LoVo (cell line): Measurements from ENCODE around the gene BRAT1.

Experiments used
- DNase-seq: peaks from one replicate; pipeline ENCODE4 v3.0.0-alpha.2; 2016; ENCODE audit warnings: low spot score

Gene BRAT1

DNA sequence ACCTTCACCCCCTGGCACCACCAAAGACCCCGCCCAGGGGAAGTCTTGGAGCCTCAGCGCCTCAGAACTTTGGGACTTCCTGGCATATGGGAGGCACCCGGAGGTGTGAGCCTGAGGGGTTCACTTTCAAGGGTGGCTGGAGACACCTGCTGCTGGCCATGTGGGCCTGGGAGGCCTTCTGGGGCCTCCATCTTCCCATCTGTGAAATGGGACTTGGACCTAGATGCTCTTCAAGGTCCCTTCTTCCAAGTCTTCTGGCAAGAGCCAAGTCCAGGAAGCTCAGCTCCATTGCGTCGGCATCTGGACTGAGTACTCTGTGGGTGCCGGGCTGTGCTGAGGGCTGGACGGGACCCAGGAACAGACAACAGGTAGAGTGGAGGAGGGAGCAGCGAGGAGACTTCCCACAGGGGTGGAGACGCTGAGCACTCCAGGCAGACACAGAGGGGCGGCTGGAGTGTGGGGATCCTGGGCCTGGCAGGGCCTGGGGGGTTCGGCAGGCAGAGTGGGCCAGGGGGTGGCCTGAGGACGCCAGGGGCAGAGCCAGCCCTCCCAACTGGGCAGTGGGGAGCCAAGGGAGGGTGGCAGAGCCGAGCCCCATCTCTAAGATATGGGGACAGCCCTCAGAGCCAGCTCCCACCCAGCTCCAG lies 45.1 kb downstream of the BRAT1 start:
- no peak for DNase-seq

DNA sequence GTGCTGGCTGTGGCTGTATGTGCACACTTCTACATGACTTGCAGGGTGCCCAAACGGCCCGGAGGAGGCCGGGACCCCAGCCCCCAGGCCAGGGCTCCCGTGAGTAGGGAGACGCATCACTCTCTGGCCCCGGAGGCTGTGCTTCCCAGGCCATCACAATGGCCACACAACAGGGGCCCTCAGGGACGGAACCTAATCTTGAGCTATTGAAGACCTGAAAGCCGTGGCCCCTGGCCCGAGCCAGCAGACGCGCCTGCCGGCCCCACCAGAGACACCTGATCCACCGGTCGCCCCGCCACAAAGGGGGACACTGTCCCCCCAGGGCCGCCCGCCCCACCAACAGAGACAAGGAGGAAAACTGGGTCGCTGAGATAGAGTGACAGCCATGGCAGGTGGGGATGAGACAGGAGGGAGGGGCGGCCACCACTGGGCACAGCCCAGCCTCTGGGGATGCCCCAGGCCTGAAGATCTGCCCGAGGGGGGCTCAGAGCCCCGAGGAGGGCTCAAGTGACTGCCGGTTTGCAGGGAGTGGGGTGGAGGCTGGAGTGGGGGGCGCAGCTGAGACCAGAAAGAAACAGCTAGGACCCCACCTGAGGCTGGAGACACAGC lies 45.9 kb downstream of the BRAT1 start:
- no peak for DNase-seq

DNA sequence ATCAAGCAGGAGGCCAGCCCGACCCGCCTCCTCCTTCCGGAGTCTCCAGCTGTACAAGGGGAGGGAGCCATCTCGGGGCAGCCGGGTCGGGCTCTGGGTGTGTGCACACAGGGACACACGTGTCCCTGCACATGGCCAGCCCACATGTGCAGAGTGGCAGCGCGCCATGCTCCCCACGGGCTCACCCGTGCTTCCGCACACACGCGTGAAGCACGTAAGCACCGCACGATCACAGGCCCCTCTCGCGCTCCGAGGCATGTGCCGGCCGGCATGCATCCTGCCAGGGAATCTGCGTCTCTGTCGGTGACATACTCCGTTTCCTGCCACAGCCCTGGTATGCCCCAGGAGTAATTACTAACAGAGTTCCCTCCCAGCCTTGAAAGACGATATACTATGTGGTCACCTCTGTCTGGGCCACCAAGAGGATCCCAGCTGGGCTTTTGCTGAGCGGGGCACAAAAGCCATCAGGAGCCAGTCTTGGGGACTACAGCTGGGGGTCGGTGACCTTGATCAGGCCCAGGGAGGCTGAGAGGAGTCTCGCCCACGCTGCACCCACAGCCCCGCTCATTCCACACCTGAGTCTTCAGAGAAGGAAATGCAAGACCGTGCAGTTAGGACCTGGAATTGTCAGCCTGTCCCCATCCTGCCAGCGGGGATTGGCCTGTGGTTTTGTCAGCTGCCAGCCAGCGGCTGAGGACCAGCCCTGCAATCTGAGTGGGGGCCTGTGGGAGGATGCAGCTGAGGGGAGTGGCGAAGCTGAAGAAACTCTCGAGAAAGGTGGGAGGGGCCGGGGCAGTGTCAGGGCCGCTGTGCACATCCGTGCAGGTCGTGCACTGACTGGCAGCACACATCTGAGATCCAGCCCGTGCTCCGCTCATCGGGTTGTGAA lies 46.8 kb downstream of the BRAT1 start:
- DNase-seq, result no peak

DNA sequence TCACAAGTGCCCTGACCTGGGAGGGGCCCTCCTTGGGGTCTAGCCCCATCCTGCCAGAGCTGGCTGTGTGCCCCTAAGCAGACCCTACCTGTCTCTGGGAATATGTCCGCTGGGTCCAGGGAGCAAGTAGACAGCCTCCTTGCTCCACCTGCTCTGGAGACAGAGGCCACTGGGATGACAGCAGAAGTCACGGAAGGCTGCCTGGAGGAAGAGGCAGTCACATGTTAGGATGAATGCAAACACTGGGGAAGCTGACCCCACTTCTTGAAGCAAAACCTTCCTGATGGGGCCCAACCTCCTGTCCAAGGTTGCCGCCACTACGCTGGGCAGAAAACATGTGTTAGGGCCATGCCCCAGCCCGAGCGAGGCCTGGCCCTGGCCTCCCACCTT lies 47.4 kb downstream of the BRAT1 start:
- DNase-seq, result no peak

DNA sequence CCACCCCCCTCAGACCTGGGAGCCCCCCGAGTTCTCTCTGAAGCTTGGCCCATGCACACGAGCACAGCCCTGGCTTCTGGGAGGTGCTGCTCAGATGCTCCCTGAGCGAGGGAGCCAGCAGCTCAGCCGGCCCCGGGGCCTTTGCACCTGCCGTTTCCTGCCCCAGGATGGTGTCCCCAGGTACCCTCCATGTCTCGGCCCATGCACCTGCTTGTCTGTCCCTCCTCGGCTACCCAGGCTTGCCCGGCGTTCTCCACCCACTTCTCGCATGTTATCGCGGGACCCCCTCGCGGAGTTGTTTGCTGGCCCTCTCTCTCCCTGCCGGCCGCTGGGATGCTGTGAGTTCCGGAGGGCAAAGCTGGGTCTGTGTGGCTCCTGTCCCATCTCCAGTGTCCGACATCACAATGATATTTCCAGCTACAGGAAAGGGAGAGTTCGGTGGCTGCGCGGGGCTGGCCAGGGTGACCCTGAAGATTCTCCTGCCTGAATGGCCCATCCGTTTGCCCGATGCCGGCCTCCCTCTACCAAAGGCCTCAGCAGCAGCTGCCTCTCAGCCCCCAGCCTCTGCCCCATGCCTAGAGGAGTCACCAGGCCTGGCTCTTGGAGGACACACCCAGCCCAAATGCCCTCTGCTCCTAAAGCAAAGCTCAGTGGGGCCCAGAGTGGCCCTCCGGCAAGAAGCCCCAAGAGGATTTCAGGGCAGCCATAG lies 48.0 kb downstream of the BRAT1 start:
- no peak for DNase-seq

DNA sequence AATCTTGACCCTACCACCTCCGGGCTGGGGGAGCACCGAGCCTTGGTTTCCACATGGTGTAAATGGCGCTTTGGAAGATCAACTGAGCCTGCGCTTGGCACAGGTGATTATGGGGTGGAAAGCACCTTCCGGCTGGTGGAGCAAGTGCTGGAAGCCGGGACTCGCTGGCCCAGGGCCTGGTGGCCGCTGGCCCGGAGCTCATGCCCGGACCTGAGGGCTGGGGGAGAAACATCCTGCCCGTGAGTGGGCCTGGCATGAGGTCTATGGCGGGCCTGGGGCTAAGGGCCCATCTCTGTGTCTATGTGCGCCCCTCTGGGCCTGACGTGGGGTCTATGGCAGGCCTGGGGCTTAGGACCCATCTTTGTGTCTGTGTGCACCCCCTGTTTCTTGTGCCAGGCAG lies 49.9 kb downstream of the BRAT1 start:
- no peak for DNase-seq

DNA sequence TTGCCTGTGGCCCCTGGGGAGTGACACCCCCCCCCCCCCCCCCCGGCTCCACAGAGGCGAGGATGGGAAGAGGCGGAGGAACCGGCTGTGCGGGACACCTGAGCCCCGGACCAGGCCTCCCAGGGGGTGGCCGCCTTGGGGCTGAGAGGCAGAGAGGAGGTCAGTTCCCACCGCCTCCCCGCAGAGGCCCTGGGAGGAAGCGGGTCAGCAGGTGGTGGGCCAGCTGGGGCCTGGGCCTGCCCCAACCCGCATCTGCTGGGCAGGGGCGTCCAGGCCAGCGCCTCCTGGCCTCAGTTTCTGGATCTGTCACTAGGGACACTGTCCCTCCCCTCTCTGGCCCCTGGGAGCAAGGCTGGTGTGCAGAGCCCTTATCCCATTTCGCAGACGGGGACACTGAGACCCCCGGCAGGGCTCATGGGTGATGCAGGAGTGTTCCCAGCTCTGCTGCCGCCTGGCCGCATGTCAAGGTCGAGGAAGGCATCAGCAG lies 50.4 kb downstream of the BRAT1 start:
- no peak for DNase-seq

DNA sequence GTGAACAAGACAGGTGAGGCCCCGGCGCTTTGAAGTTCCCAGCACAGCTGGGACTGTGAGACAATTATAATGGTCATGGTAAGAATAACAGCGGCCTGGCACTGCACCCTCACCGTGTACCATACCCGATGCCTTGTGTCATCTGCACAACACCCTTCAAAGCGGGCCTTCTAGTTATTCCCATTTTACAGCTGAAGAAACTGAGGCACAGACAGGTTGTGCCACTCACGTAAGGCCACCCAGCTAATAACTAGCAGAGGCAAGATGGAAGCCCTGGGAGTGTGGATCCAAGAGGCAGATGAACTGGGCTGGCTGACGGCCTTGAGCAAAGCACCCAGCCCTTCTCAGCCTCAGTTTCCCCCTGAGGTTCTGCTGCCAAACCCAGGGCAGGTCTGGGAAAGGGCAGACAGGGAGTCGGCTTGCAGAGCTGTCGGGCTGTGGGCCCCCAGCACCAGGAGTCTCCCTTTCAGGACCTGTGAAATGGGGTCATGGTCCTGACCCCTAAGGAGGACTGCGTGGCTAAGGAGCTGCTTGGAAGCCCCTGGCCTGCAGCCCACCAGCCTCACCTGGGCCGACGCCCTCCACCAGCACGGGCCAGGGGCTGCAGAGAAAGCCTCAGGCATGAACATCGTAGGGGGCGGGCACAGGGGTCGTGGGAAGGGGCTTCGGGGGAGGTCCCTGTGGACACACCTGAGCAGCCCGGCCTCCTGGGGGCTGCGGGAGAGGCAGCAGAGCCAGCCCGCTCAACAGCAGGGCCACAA lies 51.0 kb downstream of the BRAT1 start:
- DNase-seq, result no peak

DNA sequence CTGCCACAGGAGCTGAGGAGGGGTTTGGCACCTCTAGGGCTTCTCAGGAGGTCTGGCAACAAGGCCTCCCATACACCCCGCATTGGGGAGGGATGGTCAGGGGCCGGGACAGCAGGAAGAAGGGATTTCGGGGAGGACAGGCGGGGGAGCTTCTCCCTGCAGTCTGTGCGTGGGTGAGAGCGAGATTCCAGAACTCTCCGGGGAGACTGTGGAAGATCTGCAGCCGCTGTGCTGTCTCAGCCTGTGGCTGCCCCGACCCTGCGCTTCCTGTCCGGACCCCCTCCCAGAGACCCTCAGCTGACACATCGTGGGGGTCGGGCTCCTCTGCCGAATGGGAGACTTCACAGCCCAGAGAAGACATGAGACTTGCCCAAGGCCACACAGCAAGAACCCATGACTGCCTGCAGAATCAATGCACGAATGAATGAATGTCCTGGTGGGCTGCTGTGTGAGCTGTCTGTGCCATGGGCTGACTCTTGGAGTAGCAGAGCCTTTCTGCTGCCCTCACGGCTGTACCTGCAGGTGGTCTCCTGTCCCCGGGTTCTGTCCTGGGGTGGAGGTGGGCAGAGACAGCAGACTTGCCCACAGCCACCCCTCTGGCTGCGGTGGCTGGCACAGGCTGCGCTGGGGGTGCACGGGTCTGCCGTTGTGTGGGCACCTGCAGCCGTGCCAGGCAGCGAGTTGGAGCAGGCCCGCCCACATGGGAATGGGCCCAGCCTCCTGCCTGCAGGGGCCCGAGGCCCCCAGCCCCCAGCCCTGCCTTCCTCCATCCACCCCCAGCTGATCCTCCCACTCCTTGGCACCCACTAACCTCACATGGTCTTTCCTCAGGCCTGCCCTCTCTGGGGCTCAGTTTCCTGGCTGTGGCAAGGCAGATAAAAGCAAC lies 52.0 kb downstream of the BRAT1 start:
- no peak for DNase-seq

DNA sequence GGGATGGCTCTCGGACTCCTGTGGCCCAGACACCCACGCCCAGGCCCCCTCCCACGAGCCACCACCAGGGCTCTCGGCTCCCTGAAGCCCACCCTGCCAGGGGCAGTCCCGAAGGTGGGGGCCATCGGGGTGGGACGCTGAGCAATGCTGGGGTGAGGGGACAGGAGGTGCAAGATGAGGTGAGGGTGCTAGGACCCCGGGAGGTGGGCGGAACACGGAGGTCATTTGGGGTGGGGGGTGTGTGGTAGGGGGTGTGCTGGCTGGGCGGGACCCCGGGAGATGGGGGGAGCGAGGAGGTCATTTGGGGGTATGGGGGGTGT lies 52.7 kb downstream of the BRAT1 start:
- DNase-seq, result no peak

DNA sequence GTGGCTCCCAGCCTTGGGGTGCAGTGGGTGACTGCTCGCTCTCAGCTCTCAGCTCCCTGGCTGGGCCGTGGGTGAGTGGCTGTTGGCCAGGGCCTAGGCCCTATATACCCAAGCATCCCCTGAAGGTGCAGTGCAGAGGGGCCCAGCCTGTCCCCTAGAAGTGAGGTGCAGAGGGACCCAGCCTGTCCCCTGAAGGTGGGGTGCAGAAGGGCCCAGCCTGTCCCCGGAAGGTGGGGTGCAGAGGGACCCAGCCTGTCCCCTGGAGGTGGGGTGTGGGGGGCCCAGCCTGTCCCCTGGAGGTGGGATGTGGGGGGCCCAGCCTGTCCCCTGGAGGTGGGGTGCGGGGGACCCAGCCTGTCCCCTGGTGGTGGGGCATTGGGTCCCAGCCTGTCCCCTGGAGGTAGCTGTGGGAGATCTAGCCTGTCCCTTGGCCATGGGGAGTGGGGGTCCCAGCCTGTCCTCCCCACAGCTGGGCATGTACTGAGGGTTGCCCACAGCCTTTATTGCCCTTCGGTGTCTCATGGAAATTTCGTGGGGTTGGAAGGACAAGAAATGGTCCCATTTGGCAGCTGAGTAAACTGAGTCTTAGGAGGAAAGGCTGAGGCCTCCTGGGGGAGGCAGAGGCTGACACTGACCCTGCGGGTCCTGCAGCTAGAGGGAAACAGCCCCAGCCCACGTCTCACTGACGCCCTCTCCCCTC lies 53.2 kb downstream of the BRAT1 start:
- no peak for DNase-seq

DNA sequence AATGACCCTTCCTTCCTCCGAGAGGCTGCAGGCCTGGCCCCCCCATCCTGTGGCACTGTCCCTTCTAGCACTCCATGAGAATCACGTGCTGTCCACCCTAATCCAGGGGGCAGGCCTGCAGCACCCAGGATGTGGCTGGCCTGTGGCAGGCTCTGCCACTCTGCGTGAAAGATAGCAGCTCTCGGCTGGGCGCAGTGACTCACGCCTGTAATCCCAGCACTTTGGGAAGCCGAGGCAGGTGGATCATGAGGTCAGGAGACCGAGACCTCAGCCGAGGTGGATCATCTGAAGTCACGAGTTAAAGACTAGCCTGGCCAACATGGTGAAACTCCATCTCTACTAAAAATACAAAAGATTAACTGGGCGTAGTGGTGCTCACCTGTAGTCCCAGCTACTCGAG lies 54.6 kb downstream of the BRAT1 start:
- no peak for DNase-seq

DNA sequence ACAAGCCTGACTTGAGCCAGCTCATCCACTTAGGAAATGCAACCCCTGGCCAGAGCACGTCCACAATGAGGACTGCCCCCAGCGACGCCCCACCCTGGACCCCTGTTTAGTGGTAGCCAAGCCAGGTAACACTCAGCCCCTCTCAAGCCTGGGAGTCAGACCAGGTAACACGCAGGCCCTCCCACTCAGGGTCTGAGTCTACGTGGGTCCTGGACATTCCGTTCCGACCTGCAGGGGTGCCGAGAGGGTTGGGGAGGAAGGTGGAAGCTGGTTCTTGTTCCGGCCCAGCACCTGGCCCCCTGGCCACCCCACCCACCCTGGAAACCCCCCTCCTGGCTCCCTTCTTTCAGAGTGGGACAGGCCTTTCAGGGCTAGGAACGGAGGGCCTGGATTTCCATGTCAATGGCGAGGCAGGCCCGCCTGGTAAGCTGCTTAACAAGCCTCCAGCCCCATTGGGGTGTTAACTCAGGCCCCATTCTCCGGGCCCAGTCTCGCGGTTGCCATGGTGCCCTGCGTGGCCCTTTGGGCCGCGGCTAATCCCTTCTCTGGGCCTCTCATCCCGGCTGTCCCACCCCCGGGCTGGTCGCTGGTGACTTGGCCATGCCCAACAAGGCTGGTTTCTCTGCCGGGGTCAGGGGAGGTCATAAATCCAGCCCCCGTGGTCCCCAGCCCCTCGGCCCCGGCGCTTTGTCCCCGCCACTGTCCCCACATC lies 55.4 kb downstream of the BRAT1 start:
- no peak for DNase-seq

DNA sequence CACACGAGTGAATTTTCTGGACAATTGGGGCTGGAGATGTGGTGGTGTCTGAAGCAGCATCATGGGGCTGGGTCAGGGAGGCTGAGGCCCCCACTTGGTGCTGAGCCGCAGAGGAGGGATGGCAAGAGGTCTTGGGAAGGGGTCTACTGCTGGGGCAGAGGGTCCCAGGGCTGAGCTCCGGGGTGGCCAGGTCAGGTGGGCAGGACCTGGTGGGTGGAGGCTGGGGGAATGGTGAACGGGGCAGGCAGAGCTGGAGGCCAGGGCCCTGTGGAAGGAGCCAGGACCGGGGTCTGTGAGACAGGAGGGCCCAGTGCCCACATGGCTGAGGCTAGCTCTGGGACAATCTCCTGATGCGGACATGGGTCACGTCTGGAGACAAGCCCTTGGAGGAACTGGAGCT lies 56.1 kb downstream of the BRAT1 start:
- no peak for DNase-seq

DNA sequence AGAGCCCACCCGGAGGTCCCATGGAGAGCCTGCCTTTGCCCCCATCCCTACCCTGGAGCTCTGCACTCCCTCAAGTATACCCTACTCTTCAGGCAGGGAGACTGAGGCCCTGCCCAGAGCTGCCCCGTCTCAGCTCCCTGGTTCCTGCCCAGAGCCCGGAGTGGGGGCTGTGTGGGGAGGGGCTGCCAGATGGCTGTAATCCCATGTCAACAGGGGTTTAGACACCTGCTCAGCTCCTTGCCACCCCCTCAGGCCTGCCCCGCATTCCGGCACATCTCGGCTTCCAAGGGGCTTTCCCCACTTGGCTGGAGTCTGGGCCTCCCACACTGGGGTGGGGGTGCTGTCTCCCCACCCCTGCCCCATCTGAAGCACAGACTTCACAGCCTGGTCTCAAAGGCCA lies 56.6 kb downstream of the BRAT1 start:
- DNase-seq, result no peak

DNA sequence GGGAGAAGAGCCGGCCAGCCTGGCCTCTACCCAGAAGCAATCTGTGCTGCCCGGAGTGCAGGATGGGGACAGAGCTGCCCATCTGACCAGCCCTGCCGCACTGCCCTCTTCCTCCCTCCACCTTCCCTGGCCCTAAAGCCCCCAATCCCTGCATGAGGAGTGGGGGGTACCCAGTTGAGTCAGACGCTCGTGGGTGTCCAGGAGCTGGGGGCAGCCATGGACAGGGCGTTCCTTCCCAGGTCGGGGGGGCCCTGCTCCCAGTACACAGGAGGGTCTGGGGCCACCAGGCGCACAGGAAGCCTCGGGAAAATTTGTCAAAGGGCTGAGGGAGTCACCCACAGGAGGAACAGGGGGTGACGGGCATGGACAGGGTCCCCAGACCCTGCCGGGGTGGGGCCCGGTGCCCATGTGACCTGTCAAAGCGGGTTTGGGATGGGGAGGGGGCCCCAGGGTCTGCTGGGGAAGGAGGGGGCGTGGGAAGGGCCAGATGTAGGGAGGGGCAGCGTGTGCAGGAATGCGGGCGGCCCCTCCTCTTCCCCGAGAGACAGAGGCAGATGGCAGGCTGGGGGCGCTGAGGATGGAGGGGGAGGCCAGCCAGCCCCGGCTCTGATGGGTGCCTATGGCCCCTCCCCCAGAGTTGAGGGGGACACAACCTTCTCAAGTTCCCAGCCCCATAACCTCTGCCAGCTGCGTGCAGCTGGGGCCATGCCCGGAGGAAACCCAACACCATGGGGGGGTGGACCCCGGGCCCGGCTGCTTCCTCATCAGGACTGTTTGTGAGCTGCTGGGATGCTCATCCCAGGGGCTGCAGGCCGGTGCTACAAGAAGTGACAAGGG lies 57.6 kb downstream of the BRAT1 start:
- DNase-seq, result no peak

DNA sequence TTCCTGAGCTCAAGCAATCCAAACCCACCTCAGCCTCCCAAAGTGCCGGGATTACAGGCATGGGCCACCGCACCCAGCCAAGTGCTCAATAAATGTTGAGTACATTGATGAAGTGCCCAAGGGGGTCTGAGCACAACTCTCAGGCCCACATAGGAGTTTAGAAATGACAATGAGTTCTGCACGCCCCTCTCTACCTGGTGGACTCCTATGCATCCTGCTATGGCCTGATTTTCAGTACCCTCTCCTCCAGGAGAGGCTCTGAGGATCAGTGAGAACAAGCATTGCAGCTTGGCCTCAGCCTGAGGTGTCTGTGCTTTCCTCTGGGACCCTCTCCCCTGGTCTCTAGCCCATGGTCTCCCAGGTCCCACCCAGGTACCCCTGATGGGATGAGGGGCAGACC lies 58.3 kb downstream of the BRAT1 start:
- DNase-seq, result no peak

DNA sequence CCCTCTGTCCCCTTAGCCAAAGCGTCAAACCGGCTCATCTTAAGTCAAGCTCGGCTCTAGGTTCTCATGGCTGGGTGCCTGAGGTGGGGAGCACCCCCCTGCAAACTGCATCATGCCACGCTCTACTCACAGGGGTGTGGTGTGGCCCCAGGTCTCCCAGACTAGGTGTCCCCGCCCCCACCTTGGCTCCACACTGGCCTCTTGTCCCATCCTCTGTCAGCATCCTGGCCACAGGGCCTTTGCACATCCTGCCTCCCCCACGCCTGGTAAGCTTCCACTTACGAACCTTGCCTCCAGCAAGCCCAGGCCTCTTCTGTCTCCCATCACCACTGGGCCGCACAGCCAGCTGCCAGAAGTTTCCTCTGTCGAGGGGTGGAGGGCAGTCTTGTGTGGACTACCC lies 58.9 kb downstream of the BRAT1 start:
- no peak for DNase-seq
